IMR-90 (cell line): Measurements from ENCODE around the gene GABRQ.
"Not testable (repeated sequence)": the region's sequence is repeated elsewhere in the genome, so short reads cannot be mapped to it uniquely, and the experiment has no call there.

ENCODE experiments used
- BHLHE40 ChIP-seq: fragments of 150-350 bp; IDR thresholded peaks from 2 replicates; pipeline ENCODE4 v1.6.1; 2016; ENCODE audit warnings: mild to moderate bottlenecking, low read depth, low read length
- FOS ChIP-seq: fragments of 150-350 bp; IDR thresholded peaks from 2 replicates; pipeline ENCODE4 v1.6.1; 2016; ENCODE audit warnings: low read depth, low read length
- POLR2A ChIP-seq: IDR thresholded peaks from 2 replicates; pipeline ENCODE4 v1.6.1; 2012; ENCODE audit warnings: mild to moderate bottlenecking, low read depth, low read length
- TF ChIP-seq, protein P1 (sequence below): conservative IDR thresholded peaks from 2 replicates; pipeline ENCODE4 v1.5.1; 2012; ENCODE audit warnings: mild to moderate bottlenecking, low read depth, low read length, improper control_type of control experiment

GRCh38 chrX:152706500-152706899, 68.8 kb downstream of the GABRQ start:
- TF ChIP-seq BHLHE40, POLR2A, FOS: not testable (repeated sequence)
- TF ChIP-seq, protein P1, sequence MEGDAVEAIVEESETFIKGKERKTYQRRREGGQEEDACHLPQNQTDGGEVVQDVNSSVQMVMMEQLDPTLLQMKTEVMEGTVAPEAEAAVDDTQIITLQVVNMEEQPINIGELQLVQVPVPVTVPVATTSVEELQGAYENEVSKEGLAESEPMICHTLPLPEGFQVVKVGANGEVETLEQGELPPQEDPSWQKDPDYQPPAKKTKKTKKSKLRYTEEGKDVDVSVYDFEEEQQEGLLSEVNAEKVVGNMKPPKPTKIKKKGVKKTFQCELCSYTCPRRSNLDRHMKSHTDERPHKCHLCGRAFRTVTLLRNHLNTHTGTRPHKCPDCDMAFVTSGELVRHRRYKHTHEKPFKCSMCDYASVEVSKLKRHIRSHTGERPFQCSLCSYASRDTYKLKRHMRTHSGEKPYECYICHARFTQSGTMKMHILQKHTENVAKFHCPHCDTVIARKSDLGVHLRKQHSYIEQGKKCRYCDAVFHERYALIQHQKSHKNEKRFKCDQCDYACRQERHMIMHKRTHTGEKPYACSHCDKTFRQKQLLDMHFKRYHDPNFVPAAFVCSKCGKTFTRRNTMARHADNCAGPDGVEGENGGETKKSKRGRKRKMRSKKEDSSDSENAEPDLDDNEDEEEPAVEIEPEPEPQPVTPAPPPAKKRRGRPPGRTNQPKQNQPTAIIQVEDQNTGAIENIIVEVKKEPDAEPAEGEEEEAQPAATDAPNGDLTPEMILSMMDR, result not testable (repeated sequence)
